Tibial nerve (tissue), 4 donors: ENCODE measurements around the gene EFHC2. TPM values are rescaled to one million over a fixed set of nuclear protein-coding genes. Genes with fewer than 3 reads are reported as not detected.

Source experiments
- DNase-seq, 2 donors: peaks; one replicate each; pipeline ENCODE4 v3.0.0-alpha.2; 2019; ENCODE audit warnings: low spot score in 2 of 2
- H3K27ac ChIP-seq, 4 donors: fragments of 200-600 bp; sonication (generic) in 3 of 4; one replicate each; pipeline ENCODE4 v1.5.1; 2017 to 2019; ENCODE audit warnings: mild to moderate bottlenecking in 1 of 4
- H3K27me3 ChIP-seq, 2 donors: fragments of 200-600 bp; sonication (generic) in 1 of 2; one replicate each; pipeline versions ENCODE4 v1.5.1 to v1.6.0; 2017 to 2019
- H3K36me3 ChIP-seq, 3 donors: fragments of 200-600 bp; sonication (generic); one replicate each; pipeline ENCODE4 v1.5.1; 2018 to 2019
- H3K4me1 ChIP-seq, 4 donors: fragments of 200-600 bp; sonication (generic) in 3 of 4; one replicate each; pipeline ENCODE4 v1.5.1; 2017 to 2019
- H3K4me3 ChIP-seq, 4 donors: fragments of 200-600 bp; sonication (generic) in 3 of 4; one replicate each; pipeline ENCODE4 v1.5.1; 2017 to 2019; ENCODE audit warnings: mild to moderate bottlenecking in 1 of 4, moderate library complexity in 1 of 4
- H3K9me3 ChIP-seq, 4 donors: fragments of 200-600 bp; sonication (generic) in 3 of 4; one replicate each; pipeline ENCODE4 v1.5.1; 2017 to 2019
- EP300 ChIP-seq, 2 donors: sonication (generic); formaldehyde crosslinking; IDR thresholded peaks; one replicate each; pipeline ENCODE4 v1.6.1; 2017; ENCODE audit warnings: antibody characterized with exemption in 2 of 2, mild to moderate bottlenecking in 1 of 2
- POLR2A ChIP-seq, 2 donors: fragments of 450-650 bp; IDR thresholded peaks; one replicate each; pipeline ENCODE4 v1.6.1; 2017; ENCODE audit warnings: antibody characterized with exemption in 2 of 2, mild to moderate bottlenecking in 2 of 2, moderate library complexity in 2 of 2
- WGBS, 2 donors: methylation state at CpG; one replicate each; pipeline ENCODE4 v1.1.5; 2018; 5-methylcytosine and 5-hydroxymethylcytosine counted together
- total RNA-seq, 4 donors: library from RNA; depleted of rRNA; stranded (reverse); fragments of >200 nt; gene quantifications; one replicate each; pipeline ENCODE4 v1.1.0, GENCODE V29; 2016
- TF ChIP-seq, protein P1 (sequence below), 5 experiments: fragments of 200-600 bp in 3 of 5; fragments of 450-650 bp in 2 of 5; sonication (generic) in 3 of 5; IDR thresholded peaks; one replicate each; pipeline ENCODE4 v1.5.1; 2016 to 2019; ENCODE audit warnings: antibody characterized with exemption in 5 of 5, mild to moderate bottlenecking in 3 of 5, moderate library complexity in 2 of 5

EFHC2 gene
- total RNA-seq, 4 donors from 2014 or later, result 2.5 to 5.2 (median 4.0) TPM

DNA sequence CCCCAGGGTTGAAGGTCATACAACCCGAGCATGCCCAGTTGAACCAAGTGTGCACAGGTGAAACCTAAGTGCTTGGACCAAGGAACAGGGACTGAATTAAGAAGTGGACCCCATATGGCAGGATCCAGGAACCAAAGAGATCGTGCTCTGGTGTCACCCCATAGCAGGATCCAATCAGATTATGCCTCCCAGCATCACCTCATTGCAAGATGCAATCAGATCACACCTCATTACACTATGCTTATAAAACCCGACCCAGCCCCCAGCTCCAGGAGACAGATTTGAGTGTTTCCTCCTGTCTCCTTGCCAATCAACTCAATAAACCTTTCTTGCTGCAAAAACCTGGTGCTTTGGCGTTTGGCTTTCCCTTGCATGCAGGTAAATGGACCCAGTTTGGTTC lies 37.6 kb downstream of the EFHC2 start:
- 61 to 94% methylated on average over 4 of the region's 4 CpGs for WGBS, 2 donors

DNA sequence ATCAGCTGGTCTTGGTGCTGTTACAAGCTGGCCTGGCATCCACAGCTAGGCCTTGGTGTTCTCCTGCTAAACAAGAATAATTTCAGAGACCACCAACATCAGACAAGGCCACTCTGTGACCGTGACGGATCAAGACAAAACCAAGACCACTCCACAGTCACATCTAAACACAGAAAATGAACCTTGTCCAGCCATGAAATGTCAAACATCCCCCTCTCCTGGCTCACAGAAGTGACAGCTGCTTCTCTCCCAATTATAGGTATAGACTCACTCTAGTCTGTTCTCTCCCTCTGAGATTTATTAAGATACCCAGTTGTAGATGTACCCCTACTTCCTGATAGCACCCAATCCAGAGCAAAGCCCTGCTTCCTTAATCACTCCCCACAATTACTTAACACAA lies 40.4 kb downstream of the EFHC2 start:
- Histone ChIP-seq H3K4me1 (no peaks in the 10 kb centered on the region), H3K4me3 (no peak overlapping the region), H3K27me3 (no peaks in the 10 kb centered on the region), H3K9me3 (no peaks in the 10 kb centered on the region), H3K36me3 (no peaks in the 10 kb centered on the region), H3K27ac (no peak overlapping the region)
- TF ChIP-seq POLR2A (IDR thresholded peaks at IDR 0.05) (no peak), EP300 (IDR thresholded peaks at IDR 0.05) (no peak)
- TF ChIP-seq, protein P1, sequence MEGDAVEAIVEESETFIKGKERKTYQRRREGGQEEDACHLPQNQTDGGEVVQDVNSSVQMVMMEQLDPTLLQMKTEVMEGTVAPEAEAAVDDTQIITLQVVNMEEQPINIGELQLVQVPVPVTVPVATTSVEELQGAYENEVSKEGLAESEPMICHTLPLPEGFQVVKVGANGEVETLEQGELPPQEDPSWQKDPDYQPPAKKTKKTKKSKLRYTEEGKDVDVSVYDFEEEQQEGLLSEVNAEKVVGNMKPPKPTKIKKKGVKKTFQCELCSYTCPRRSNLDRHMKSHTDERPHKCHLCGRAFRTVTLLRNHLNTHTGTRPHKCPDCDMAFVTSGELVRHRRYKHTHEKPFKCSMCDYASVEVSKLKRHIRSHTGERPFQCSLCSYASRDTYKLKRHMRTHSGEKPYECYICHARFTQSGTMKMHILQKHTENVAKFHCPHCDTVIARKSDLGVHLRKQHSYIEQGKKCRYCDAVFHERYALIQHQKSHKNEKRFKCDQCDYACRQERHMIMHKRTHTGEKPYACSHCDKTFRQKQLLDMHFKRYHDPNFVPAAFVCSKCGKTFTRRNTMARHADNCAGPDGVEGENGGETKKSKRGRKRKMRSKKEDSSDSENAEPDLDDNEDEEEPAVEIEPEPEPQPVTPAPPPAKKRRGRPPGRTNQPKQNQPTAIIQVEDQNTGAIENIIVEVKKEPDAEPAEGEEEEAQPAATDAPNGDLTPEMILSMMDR (IDR thresholded peaks at IDR 0.05), result no peak
- WGBS, 2 donors, result 89% methylated on average over 2 of the region's 2 CpGs; no CpG with 5 or more reads in 1 of the 2 donors
- no peak for DNase-seq

More for the DNA sequence above, 37.6 kb downstream of the EFHC2 start:
- no peaks in the 10 kb centered on the region for H3K9me3 ChIP-seq
- no peak overlapping the region for H3K4me3 ChIP-seq
- H3K36me3 ChIP-seq, result no peaks in the 10 kb centered on the region
- H3K4me1 ChIP-seq, result no peaks in the 10 kb centered on the region
- TF ChIP-seq, protein P1 (IDR thresholded peaks at IDR 0.05), result no peak
- TF ChIP-seq EP300 (IDR thresholded peaks at IDR 0.05) (no peak), POLR2A (IDR thresholded peaks at IDR 0.05) (no peak)
- no peak overlapping the region for H3K27ac ChIP-seq
- DNase-seq, result no peak
- H3K27me3 ChIP-seq, result no peaks in the 10 kb centered on the region

DNA sequence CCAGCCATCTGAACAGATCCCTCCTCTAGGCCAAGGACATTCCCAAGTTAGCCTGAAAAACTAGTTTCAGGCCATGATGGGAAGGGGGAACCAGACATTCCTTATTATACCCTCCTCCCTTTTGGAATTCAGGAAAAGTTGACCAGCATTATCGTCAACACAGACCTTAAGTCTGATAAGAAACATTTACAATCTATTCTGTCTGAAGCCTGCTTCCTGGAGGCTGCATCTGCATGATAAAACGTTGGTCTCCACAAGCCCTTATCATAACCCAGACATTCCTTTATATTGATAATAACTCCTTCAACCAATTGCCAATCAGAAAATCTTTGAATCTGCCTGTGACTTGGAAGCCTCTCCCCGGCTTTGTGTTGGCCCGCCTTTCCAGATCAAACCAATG lies 44.3 kb downstream of the EFHC2 start:
- no peak for TF ChIP-seq POLR2A (IDR thresholded peaks at IDR 0.05)
- TF ChIP-seq, protein P1 (IDR thresholded peaks at IDR 0.05), result no peak
- no peak for TF ChIP-seq EP300 (IDR thresholded peaks at IDR 0.05)
- no peak overlapping the region for H3K27ac ChIP-seq
- no peaks in the 10 kb centered on the region for H3K9me3 ChIP-seq
- H3K4me1 ChIP-seq, result no peaks in the 10 kb centered on the region
- no peak for DNase-seq
- H3K4me3 ChIP-seq, result no peak overlapping the region
- peaks cover 0 to 5% of the 10 kb centered on the region in 2 donors for H3K27me3 ChIP-seq
- no peaks in the 10 kb centered on the region for H3K36me3 ChIP-seq
- 69 to 93% methylated on average over 4 of the region's 4 CpGs for WGBS, 2 donors

DNA sequence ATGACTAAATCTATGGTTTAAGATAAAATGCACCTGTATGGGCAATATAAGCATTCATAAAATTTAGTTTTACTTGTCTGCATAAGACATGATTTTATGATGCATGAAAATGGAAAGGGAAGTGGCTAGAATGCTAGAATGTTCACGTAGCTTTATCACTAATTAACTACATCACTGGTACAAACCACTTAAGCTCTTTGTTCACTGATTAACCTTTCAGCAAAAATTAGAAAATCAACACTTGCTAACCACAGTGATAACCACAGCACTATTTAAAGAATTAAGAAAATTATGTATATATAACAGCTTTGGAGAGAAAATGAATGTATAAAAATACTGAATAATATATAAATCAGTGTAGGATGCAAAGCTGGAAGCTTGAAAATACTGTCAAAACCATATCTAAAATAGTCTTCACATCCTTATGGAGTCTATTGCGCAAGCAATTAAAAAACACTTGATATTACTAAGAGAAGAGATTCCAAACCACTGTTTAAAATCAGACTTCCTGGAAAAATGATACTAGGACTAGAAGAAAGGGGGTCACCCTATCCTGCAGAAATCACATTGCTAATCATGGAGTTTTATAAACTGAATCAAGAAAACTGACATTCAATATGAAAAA lies 51.9 kb downstream of the EFHC2 start:
- Histone ChIP-seq H3K27ac (no peak overlapping the region), H3K4me3 (no peak overlapping the region), H3K4me1 (no peaks in the 10 kb centered on the region), H3K9me3 (no peaks in the 10 kb centered on the region), H3K27me3 (peaks cover 0 to 5% of the 10 kb centered on the region in 2 donors), H3K36me3 (no peaks in the 10 kb centered on the region)
- DNase-seq, result no peak
- TF ChIP-seq, protein P1 (IDR thresholded peaks at IDR 0.05), result no peak
- TF ChIP-seq POLR2A (IDR thresholded peaks at IDR 0.05), result no peak
- TF ChIP-seq EP300 (IDR thresholded peaks at IDR 0.05), result no peak
- WGBS, 2 donors, result 76 to 88% methylated on average over 2 of the region's 2 CpGs

DNA sequence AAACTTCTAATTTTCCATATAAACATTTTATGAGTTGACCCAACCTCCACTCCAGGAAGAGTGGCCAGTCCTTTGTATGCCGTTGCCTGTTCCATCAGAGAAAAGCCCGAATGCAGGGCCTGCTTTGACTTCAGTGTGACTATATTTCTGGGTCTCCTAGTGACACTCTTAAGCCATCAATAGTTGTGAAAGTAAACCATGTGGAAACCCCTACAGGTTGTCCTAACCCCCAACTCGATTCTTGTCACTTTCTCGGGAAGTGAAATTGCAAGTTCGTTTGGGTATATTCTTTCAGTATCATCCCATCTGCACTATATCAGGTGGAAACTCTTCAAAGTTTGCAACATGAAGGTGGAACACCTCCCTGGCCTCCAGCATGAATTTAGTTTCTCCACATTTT lies 52.8 kb downstream of the EFHC2 start:
- Histone ChIP-seq H3K36me3 (no peaks in the 10 kb centered on the region), H3K27me3 (peaks cover 0 to 5% of the 10 kb centered on the region in 2 donors), H3K4me3 (no peak overlapping the region), H3K9me3 (no peaks in the 10 kb centered on the region), H3K27ac (no peak overlapping the region), H3K4me1 (no peaks in the 10 kb centered on the region)
- no peak for DNase-seq
- WGBS, 2 donors, result 81 to 82% methylated on average over 5 of the region's 5 CpGs
- TF ChIP-seq POLR2A (IDR thresholded peaks at IDR 0.05) (no peak), EP300 (IDR thresholded peaks at IDR 0.05) (no peak)
- TF ChIP-seq, protein P1 (IDR thresholded peaks at IDR 0.05), result no peak
